ENCODE measurements around the gene IRF7.

The IRF7 gene

DNA sequence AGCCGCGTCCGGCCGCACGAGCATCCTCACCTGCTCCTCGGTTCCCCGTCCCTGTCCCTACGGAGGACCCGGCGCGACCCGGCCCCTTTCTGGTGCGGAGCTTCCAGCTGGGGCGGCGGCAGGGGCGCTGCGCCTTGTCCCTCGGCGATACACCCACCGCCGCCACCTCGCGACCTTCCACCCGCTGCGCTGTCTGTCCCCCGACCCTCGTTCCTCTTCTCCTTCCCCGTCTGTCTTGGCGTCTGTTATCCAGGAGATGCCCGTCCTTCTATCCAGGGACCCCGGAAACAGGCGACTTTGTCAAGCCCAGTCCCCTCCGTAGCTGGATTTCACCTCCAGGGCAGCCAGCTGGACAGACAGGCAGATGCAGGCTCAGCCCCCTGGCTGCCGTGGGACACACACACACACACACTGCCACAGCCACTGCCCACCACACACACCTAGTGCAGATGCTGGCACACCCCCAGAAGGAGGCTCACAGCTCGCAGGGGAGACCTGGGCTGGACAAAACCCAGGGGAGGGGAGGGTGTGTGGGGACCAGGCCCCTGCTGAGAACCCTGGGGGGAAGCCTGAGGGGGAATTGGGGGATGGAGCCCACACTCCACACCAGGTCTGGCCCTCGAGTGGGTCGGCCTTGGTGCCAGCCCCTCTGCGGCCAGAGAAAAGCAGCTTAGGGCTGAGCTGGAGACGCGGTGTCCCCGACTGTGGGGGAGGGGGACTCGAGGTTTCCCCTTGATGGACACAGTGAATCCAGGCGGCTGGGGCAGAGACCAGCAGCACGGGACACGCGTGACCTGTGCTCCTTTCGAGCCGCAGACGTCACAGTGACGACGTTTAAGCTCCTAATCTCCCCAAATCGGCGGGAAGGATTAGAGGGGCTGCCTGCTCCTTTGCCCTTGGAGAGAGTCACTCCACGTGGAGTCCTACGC, 22.1 kb upstream of the IRF7 start:
- Histone ChIP-seq H3K27me3 (ENCODE audit: low read depth, low read length) (no peaks in the 10 kb centered on the region), H4K20me1 (ENCODE audit: insufficient read depth, low read length) (no peaks in the 10 kb centered on the region), H2AFZ (ENCODE audit: low read depth, low read length) (no peak overlapping the region), H3K4me3 (ENCODE audit: low read length) (no peak overlapping the region), H3K36me3 (replicated peaks; ENCODE audit: low read depth, low read length) (peaks cover 6% of the 10 kb centered on the region), H3K79me2 (ENCODE audit: low read length) (no peaks in the 10 kb centered on the region), H3K9ac (ENCODE audit: low read length) (no peak overlapping the region), H3K9me3 (ENCODE audit: insufficient read depth, low read length) (no peaks in the 10 kb centered on the region), H3K27ac (ENCODE audit: low read length) (no peak overlapping the region), H3K4me2 (ENCODE audit: low read length) (no peak overlapping the region), H3K4me1 (ENCODE audit: low read length) (no peaks in the 10 kb centered on the region)
- TF ChIP-seq, protein P1, sequence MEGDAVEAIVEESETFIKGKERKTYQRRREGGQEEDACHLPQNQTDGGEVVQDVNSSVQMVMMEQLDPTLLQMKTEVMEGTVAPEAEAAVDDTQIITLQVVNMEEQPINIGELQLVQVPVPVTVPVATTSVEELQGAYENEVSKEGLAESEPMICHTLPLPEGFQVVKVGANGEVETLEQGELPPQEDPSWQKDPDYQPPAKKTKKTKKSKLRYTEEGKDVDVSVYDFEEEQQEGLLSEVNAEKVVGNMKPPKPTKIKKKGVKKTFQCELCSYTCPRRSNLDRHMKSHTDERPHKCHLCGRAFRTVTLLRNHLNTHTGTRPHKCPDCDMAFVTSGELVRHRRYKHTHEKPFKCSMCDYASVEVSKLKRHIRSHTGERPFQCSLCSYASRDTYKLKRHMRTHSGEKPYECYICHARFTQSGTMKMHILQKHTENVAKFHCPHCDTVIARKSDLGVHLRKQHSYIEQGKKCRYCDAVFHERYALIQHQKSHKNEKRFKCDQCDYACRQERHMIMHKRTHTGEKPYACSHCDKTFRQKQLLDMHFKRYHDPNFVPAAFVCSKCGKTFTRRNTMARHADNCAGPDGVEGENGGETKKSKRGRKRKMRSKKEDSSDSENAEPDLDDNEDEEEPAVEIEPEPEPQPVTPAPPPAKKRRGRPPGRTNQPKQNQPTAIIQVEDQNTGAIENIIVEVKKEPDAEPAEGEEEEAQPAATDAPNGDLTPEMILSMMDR (IDR thresholded peaks at IDR 0.05; ENCODE audit: low read depth, low read length) = no peak
- TF ChIP-seq EZH2phosphoT487 (IDR thresholded peaks at IDR 0.05; ENCODE audit: low read depth) = no peak

DNA sequence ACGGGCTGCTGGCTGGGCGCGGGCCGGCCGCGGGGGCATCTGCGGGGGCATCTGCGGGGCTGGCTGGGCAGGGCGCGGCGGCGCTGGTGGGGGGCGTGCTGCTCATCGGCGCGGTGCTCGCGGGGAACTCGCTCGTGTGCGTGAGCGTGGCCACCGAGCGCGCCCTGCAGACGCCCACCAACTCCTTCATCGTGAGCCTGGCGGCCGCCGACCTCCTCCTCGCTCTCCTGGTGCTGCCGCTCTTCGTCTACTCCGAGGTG, 21.5 kb upstream of the IRF7 start:
- Histone ChIP-seq H3K27me3 (ENCODE audit: low read depth, low read length) (no peaks in the 10 kb centered on the region), H3K27ac (ENCODE audit: low read length) (no peak overlapping the region), H3K36me3 (replicated peaks; ENCODE audit: low read depth, low read length) (peaks cover 5% of the 10 kb centered on the region), H2AFZ (ENCODE audit: low read depth, low read length) (no peak overlapping the region), H3K4me3 (ENCODE audit: low read length) (no peak overlapping the region), H3K9me3 (ENCODE audit: insufficient read depth, low read length) (no peaks in the 10 kb centered on the region), H3K4me2 (ENCODE audit: low read length) (no peak overlapping the region), H3K9ac (ENCODE audit: low read length) (no peak overlapping the region), H4K20me1 (ENCODE audit: insufficient read depth, low read length) (no peaks in the 10 kb centered on the region), H3K79me2 (ENCODE audit: low read length) (no peaks in the 10 kb centered on the region), H3K4me1 (ENCODE audit: low read length) (no peaks in the 10 kb centered on the region)
- TF ChIP-seq, protein P1 (IDR thresholded peaks at IDR 0.05; ENCODE audit: low read depth, low read length) = no peak
- no peak for TF ChIP-seq EZH2phosphoT487 (IDR thresholded peaks at IDR 0.05; ENCODE audit: low read depth)

DNA sequence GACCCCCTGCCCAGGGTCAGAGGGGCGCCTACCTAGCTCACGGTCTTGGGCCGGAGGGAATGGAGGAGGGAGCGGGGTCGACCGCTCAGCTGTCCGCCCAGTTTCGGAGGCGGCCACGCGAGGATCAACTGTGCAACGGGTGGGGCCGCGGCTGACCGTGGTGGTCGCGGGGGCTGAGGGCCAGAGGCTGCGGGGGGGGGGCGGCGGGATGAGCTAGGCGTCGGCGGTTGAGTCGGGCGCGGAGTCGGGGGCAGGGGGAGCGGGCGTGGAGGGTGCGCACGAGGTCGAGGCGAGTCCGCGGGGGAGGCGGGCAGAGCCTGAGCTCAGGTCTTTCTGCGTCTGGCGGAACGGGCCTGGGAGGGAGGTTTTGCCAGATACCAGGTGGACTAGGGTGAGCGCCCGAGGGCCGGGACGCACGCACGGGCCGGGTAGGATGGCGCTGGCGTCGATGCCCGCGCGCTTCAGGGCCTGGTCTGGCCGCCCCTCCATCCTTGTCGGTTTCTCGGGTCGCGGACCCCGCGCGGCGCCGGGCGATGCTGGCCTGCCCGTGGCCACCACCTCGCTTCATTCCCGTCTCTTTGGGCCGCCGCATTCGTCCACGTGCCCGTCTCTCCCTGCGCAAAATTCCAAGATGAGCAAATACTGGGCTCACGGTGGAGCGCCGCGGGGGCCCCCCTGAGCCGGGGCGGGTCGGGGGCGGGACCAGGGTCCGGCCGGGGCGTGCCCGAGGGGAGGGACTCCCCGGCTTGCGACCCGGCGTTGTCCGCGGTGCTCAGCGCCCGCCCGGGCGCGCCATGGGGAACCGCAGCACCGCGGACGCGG, 21.0 kb upstream of the IRF7 start, which contains the start of gene DRD4:
TSS of gene DRD4 (plus strand) at position 759 of the 822 bp plus-strand sequence. CDS start at position 795, 36 bp downstream.
- no peak for TF ChIP-seq EZH2phosphoT487 (IDR thresholded peaks at IDR 0.05; ENCODE audit: low read depth)
- TF ChIP-seq, protein P1 (IDR thresholded peaks at IDR 0.05; ENCODE audit: low read depth, low read length) = no peak
- H3K79me2 ChIP-seq (ENCODE audit: low read length) = no peaks in the 10 kb centered on the region
- H4K20me1 ChIP-seq (ENCODE audit: insufficient read depth, low read length) = no peaks in the 10 kb centered on the region
- no peak within 1 kb of the TSS for H3K4me3 ChIP-seq (ENCODE audit: low read length)
- no peak within 1 kb of the TSS for H3K9ac ChIP-seq (ENCODE audit: low read length)
- H3K4me2 ChIP-seq (ENCODE audit: low read length) = no peak within 1 kb of the TSS
- no peaks in the 10 kb centered on the region for H3K27me3 ChIP-seq (ENCODE audit: low read depth, low read length)
- H3K27ac ChIP-seq (ENCODE audit: low read length) = no peak within 1 kb of the TSS
- no peak within 1 kb of the TSS for H2AFZ ChIP-seq (ENCODE audit: low read depth, low read length)
- no peaks in the 10 kb centered on the region for H3K9me3 ChIP-seq (ENCODE audit: insufficient read depth, low read length)
- H3K4me1 ChIP-seq (ENCODE audit: low read length) = no peaks in the 10 kb centered on the region
- H3K36me3 ChIP-seq (replicated peaks; ENCODE audit: low read depth, low read length) = no peaks in the 10 kb centered on the region

DNA sequence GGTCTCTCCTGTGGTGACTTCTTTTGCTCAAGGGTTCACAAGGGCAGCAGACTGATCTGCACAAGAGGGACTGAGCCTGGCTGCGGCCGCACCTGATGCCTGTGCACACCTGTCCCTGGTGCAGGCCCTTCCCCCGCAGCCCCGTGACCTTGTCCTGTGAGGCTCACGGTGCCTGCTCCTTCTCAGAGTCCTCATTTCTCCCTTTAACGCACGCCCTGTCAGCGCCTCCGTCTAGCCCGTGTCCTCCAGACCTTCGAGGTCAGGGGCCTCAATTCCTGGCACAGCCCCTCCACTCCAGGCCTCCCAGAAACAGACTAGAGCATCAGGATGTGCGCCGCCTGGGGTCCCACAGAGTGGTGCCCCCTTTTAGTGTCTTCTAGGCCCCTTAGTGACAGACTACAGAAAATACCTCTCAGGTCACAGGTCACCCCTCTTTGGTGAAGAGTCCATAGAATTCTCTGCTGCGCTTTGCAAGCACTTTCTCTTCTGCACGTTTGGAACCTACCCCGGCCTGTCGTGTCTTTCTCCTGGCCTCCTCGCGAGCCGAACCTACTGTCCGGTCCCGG, 20.3 kb upstream of the IRF7 start:
- no peaks in the 10 kb centered on the region for H3K27me3 ChIP-seq (ENCODE audit: low read depth, low read length)
- no peak overlapping the region for H3K4me3 ChIP-seq (ENCODE audit: low read length)
- no peaks in the 10 kb centered on the region for H3K9me3 ChIP-seq (ENCODE audit: insufficient read depth, low read length)
- no peak overlapping the region for H3K4me2 ChIP-seq (ENCODE audit: low read length)
- no peaks in the 10 kb centered on the region for H3K79me2 ChIP-seq (ENCODE audit: low read length)
- TF ChIP-seq, protein P1 (IDR thresholded peaks at IDR 0.05; ENCODE audit: low read depth, low read length) = no peak
- TF ChIP-seq EZH2phosphoT487 (IDR thresholded peaks at IDR 0.05; ENCODE audit: low read depth) = no peak
- no peak overlapping the region for H3K27ac ChIP-seq (ENCODE audit: low read length)
- no peaks in the 10 kb centered on the region for H3K36me3 ChIP-seq (replicated peaks; ENCODE audit: low read depth, low read length)
- peaks cover under 1% of the 10 kb centered on the region for H3K4me1 ChIP-seq (ENCODE audit: low read length)
- H3K9ac ChIP-seq (ENCODE audit: low read length) = no peak overlapping the region
- H4K20me1 ChIP-seq (ENCODE audit: insufficient read depth, low read length) = no peaks in the 10 kb centered on the region
- H2AFZ ChIP-seq (ENCODE audit: low read depth, low read length) = no peak overlapping the region
